RPMI8226 (cell line): ENCODE measurements around the gene INPP5D.
"Not testable (repeated sequence)": the region's sequence is repeated elsewhere in the genome, so short reads cannot be mapped to it uniquely, and the experiment has no call there.

Experiments used
- DNase-seq: peaks from one replicate; pipeline ENCODE4 v3.0.0-alpha.2; 2015

The INPP5D gene

GRCh38 chr2:233152541-233152940, 92.4 kb downstream of the INPP5D start:
- no peak for DNase-seq

DNA sequence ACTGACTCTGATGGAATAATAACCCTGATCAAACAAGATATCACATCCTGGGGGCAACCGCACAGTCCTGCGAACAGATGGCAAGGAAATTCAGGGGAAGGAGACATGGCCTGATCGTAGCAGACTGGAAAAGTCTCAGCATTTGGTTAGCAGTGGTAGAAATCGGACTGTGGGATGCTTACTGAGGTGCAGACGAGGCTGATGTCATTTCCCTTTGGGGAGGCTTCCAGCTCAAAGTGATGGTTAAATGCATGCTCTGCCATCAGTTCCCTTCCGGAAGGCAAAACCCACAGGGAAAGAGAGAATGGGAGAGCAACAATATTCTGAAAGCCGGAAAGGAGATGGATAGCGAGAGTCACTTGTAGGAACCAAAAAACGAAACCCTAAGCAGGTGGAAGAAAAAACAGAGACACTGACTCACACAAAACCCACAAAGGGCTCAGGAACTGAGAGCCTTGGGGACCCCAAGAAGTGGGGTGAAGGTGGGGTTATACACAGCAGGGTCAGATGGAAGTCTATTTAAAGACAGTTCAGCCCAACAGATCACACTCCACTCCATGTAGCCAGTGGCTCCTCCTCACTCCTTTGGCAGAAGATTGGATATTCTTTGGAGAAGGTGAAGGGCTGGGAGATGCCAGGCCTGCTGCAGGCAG, 93.1 kb downstream of the INPP5D start:
- DNase-seq = no peak

GRCh38 chr2:233156001-233156400, 95.9 kb downstream of the INPP5D start:
- peak; percentile 46 for DNase-seq

- not testable (repeated sequence) for DNase-seq
Observed at GRCh38 chr2:233156461-233156860, 96.3 kb downstream of the INPP5D start.

- no peak for DNase-seq
Observed at GRCh38 chr2:233161730-233162129, 101.6 kb downstream of the INPP5D start.

DNA sequence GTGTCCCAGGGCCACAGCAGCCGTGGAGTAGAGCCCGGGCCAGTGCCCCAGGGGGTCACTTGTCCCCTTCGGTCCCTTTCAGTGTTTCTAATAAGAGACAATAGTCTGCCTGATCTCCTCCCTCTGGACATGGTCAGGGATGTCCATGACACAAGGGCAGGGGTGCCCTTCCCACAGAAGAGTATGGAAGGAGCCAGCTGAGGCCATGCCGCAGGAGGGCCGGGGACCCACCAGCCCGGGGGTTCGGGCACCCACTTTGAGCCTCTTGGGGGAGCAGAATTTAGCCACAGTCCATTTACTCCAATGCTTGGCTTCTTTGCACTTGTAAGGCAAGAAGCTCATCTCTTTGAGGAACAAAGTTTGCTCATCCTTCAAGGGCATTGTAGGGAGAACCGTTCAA, 102.6 kb downstream of the INPP5D start:
- DNase-seq = no peak

DNA sequence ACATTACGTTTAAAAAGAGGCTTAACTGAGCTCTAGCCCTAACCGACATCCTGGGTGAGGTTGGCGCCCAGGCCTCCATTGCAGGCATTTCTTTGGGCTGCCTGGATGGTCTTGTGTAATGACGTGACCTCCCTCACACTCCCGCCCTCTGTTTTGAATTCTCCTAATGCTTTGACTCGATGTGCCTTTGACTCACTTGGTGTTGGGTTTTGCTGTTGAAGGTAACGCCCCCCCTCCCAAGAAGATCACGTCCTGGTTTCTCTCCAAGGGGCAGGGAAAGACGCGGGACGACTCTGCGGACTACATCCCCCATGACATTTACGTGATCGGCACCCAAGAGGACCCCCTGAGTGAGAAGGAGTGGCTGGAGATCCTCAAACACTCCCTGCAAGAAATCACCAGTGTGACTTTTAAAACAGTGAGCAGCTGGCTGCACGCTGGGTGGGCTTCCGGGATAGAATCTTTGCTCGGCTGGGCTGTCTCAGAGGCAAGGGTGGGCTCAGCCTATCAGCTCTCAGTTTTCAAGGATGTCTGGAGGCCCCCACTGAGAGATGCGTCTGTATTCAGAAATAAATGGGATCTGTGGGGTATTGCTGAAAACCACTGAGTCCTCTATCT, 103.5 kb downstream of the INPP5D start:
- DNase-seq = no peak

DNA sequence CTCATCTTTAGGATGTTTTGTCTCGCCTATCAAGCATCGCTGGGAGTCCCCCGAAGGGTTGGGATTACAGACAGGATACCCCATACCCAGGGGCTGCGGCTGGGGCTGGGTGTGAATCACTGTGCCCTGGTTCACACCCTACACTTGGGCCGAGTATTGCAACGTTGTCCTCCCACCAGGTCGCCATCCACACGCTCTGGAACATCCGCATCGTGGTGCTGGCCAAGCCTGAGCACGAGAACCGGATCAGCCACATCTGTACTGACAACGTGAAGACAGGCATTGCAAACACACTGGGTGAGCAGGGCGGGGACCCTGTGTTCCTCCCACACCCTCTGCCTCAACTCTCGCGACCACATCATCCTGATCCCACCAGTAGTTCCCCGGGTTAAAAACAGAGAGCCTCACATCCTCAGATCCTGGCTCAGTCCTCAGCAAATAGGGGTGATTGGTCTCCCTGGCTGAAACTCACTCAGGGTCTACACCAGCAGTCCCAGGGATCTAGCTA, 104.0 kb downstream of the INPP5D start:
- no peak for DNase-seq

DNA sequence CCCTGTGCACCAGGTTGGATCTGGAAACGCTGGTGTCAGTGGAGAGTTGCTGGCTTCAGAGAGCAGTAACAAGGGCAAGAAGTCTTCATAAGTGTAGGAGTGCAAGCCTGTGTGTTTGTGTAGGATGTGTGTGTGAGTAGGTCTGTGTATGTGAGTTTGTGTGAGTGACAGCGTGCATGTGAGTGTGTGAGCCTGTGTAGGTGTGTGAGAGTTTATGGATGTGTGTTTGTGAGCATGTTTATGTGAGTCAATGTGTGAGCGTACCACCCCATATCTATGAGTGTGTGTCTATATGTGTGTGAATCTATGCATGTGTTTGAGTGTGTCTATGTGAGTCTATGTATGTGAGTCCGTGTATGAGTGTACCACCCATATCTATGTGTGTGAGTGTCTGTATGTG, 104.8 kb downstream of the INPP5D start:
- DNase-seq = no peak

GRCh38 chr2:233165543-233165894, 105.4 kb downstream of the INPP5D start:
- DNase-seq = no peak

GRCh38 chr2:233165895-233166661, 105.9 kb downstream of the INPP5D start:
- DNase-seq = no peak

GRCh38 chr2:233168445-233168844, 108.3 kb downstream of the INPP5D start:
- DNase-seq = no peak

- no peak for DNase-seq
Observed at GRCh38 chr2:233168919-233169318, 108.8 kb downstream of the INPP5D start.

GRCh38 chr2:233171344-233171743, 111.2 kb downstream of the INPP5D start:
- DNase-seq = no peak

DNA sequence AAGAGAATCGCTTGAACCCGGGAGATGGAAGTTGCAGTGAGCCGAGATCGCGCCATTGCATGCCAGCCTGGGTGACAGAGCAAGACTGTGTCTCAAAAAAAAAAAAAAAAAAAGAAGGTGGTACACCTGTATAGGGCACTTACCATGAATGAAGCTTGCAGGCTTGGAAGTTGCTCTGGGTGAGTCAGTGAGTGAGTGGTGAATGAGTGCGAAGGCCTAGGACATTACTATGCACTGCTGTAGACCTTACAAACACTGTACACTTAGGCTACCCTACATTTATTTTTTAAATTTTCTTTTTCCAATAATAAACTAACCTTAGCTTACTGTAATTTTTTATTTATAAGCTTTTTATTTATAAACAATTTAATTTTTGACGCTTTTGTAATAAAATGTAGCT, 113.0 kb downstream of the INPP5D start:
- no peak for DNase-seq

- no peak for DNase-seq
Observed at GRCh38 chr2:233174137-233174536, 114.0 kb downstream of the INPP5D start.

DNA sequence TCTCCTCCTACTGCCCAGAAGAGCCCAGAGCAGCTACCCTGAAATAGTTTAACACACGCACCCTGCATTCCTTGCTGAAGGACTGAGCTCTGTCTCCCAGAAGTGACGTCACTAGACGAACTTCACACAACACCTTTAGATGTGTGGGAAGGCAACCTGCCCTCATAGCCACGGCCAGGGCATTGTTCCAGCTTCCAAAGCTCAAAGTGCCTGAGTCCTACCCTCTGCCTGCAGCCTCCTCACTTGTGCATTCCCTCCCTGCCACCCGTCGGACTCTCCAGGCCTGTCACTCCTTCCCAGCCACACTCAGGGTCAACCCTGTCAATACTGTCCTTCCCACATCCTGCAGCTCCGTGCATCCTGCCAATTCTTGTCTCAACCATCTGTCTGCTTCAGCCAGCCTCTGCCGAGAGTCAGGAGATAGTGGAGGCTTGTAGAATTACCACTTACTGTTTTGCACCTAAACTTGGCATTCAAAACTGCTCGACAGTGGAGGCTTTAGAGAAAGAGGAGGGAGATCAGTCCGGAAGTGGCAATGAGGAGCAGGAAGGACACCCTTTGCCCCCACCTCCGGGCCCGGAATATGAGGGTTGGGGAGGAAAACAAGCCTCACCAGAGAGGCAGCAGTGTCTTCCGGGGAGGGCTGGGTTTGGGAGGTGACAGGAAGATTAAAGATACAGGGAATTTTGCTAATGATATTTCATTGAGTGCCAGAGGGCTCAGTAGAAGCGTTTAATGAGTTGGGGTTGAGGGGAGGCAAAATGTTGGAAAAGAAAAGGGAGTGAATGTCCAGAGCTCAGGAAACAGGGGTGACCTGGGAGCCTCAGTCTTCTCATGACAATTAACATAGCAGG, 119.1 kb downstream of the INPP5D start:
- DNase-seq = no peak

- DNase-seq = no peak
Observed at GRCh38 chr2:233179848-233180366, 119.8 kb downstream of the INPP5D start.

DNA sequence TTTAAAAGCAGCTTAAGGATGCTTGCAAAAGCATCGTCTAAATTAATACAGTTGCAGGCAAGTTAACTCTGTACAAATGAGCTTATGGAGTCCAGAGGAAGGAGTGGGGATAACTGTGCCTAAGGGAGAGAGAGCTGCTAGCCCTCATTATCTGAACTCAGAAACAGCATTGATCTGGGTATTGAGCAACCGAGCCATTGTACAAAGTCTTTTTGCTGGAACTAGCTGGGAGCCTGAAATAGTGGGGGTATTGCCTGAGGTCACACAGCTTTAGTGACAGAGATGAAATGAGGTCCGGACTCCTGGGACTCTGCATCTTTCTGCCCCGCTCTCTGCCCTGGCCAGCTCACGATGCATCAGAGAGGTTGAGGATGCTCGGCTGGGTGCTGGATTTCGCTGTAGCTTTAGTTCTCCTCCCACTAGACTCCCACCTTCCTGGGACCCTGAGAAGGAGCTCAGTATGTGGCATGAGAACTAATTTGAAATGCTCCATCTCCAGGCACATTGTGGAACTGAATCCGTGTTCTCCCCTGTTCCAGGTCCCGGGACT, 123.8 kb downstream of the INPP5D start:
- DNase-seq = no peak

DNA sequence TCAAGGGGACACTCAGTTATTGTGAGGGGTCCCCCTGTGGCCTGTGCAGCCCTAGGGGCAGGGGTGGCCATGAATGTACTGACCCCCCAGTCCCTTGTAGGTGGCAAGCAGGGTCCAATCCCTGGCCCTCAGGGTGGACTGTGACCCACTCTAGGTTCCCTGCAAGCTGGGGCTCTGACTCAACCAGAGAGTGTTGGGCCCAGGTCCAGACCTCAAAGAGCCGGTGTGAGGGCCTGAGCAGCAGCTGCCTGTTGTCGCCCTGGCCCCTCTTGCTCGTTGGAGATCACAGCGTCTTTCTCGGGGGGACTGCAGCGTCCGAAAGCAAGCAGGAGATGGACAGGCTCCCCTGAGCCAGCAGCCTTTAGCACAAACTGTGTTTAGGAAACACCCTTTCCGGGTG, 124.5 kb downstream of the INPP5D start:
- DNase-seq = no peak

- DNase-seq = no peak
Observed at GRCh38 chr2:233185330-233185729, 125.2 kb downstream of the INPP5D start.

DNA sequence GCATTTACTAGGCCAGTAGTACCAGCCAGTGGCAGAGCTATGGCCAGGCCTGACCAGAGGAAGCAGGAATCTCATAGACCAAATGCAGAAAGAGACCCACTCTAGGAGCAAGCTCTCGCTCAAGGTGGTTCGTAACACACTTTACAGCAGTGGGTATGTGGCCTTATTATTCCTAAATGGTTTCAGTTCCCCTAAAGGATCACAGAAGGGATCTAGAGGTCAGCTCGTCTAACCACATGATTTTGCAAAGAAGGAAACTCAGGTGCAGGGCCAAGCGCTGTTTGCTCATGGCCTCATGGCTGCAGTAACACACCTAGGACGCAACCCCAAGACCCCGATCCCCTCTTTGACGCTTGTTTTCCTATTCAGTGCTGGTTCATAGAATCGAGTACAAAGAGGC, 125.8 kb downstream of the INPP5D start:
- peak; percentile 73 for DNase-seq

DNA sequence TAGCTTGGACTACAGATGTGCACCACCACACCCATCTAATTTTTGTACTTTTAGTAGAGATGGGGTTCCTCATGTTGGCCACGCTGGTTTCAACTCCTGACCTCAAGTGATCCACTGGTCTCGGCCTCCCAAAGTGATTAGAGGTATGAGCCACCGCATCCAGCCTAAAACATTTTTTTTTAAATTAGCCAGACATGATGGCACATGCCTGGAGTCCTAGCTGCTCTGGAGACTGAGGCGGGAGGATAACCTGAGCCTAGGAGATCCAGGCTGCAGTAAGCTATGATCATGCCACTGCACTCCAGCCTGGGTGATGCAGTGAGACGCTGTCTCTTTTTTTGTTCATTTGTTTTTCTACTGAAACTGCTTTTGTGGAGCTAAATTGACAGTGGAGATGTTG, 126.7 kb downstream of the INPP5D start:
- no peak for DNase-seq
